Panc1 (cell line): ENCODE measurements around the gene AEN.

Experiments
- CTCF ChIP-seq: fragments of 450-650 bp; IDR thresholded peaks from 2 replicates; pipeline ENCODE4 v1.5.1; 2017; ENCODE audit warnings: mild to moderate bottlenecking
- POLR2AphosphoS5 ChIP-seq: IDR thresholded peaks from 2 replicates; pipeline ENCODE4 v1.6.1; 2012; ENCODE audit warnings: mild to moderate bottlenecking, low read depth, low read length, moderate library complexity
- REST ChIP-seq, 2 experiments: IDR thresholded peaks; 2 replicates each; pipeline ENCODE4 v1.6.1; 2011 to 2012; ENCODE audit warnings: low read depth in 2 of 2, control low read depth in 1 of 2, low read length in 1 of 2, mild to moderate bottlenecking in 1 of 2, moderate library complexity in 1 of 2; ENCODE audit not compliant: insufficient read depth in 1 of 2
- SIN3A ChIP-seq: IDR thresholded peaks from 2 replicates; pipeline ENCODE4 v1.6.1; 2012; ENCODE audit warnings: low read depth, mild to moderate bottlenecking, low read length, moderate library complexity, borderline replicate concordance; ENCODE audit not compliant: insufficient read depth
- TCF7L2 ChIP-seq: IDR thresholded peaks from 2 replicates; pipeline ENCODE4 v1.6.1; 2011; ENCODE audit warnings: mild to moderate bottlenecking, low read depth, low read length, inconsistent platforms

GRCh38 chr15:88624156-88624970 lies 3.2 kb downstream of the AEN start:
- no peak for TF ChIP-seq CTCF
- no peak for TF ChIP-seq SIN3A
- TF ChIP-seq POLR2AphosphoS5: no peak
- no peak for TF ChIP-seq REST (IDR thresholded peaks at IDR 0.05; ENCODE audit: insufficient read depth in 1 of 2, low read depth in 2 of 2, low read length in 1 of 2)
- TF ChIP-seq TCF7L2: no peak
